OCI-LY3 (cell line): ENCODE data around the gene MYLK.

ENCODE experiments used
- H2AFZ ChIP-seq: fragments of 200-600, 300-600 bp; shearing (Covaris generic); 2 replicates; pipeline ENCODE4 v1.6.0; 2014; ENCODE audit warnings: antibody characterized with exemption, low read depth, low read length
- H3K27ac ChIP-seq: fragments of 200-600, 300-600 bp; sonication (generic); 2 replicates; pipeline ENCODE4 v1.5.1; 2014; ENCODE audit warnings: mild to moderate bottlenecking, low read length, moderate library complexity, mixed read lengths
- H3K27me3 ChIP-seq: fragments of 200-600, 300-600 bp; sonication (generic); 2 replicates; pipeline ENCODE4 v1.6.1; 2014; ENCODE audit warnings: low read depth, low read length, mixed read lengths
- H3K36me3 ChIP-seq: fragments of 200-600, 300-600 bp; sonication (generic); replicated peaks from 2 replicates; pipeline ENCODE3; 2014; ENCODE audit warnings: low read depth, low read length, mixed read lengths
- H3K4me1 ChIP-seq: fragments of 300-600, 200-600 bp; sonication (generic); 2 replicates; pipeline ENCODE4 v1.6.1; 2014; ENCODE audit warnings: low read length, mixed read lengths
- H3K4me2 ChIP-seq: fragments of 200-600, 300-600 bp; sonication (generic); 2 replicates; pipeline ENCODE4 v1.6.1; 2014; ENCODE audit warnings: low read length, mixed read lengths
- H3K4me3 ChIP-seq: fragments of 300-600, 200-600 bp; sonication (generic); 2 replicates; pipeline ENCODE4 v1.5.1; 2014; ENCODE audit warnings: antibody characterized with exemption, mild to moderate bottlenecking, low read length, moderate library complexity
- H3K79me2 ChIP-seq: fragments of 300-600, 200-600 bp; shearing (Covaris generic); 2 replicates; pipeline ENCODE4 v1.6.1; 2014; ENCODE audit warnings: mild to moderate bottlenecking, low read length, mixed read lengths
- H3K9ac ChIP-seq: fragments of 300-600, 200-600 bp; shearing (Covaris generic); 2 replicates; pipeline ENCODE4 v1.6.0; 2014; ENCODE audit warnings: mild to moderate bottlenecking, low read length, moderate library complexity
- H3K9me3 ChIP-seq: fragments of 200-600, 300-600 bp; shearing (Covaris generic); 2 replicates; pipeline ENCODE4 v1.6.1; 2014; ENCODE audit warnings: low read length, mixed read lengths; ENCODE audit not compliant: insufficient read depth
- H4K20me1 ChIP-seq: fragments of 200-600, 300-600 bp; sonication (generic); 2 replicates; pipeline ENCODE4 v1.6.1; 2016; ENCODE audit warnings: low read length, mixed read lengths; ENCODE audit not compliant: insufficient read depth
- CTCF ChIP-seq: fragments of 200-600, 300-600 bp; sonication (generic); IDR thresholded peaks from 2 replicates; pipeline ENCODE4 v1.5.1; 2014; ENCODE audit warnings: antibody characterized with exemption, low read length, low read depth
- EZH2phosphoT487 ChIP-seq: fragments of 200-600 bp; shearing (Covaris generic); IDR thresholded peaks from 2 replicates; pipeline ENCODE4 v1.6.1; 2018; ENCODE audit warnings: antibody characterized with exemption, mixed run types, low read depth

The MYLK gene

GRCh38 chr3:123809597-123809996 is 74.5 kb downstream of the MYLK start:
- Histone ChIP-seq H3K79me2 (no peaks in the 10 kb centered on the region), H4K20me1 (no peaks in the 10 kb centered on the region), H3K9me3 (no peaks in the 10 kb centered on the region), H3K27me3 (no peaks in the 10 kb centered on the region), H3K4me2 (no peak overlapping the region), H3K4me3 (no peak overlapping the region), H3K4me1 (no peaks in the 10 kb centered on the region), H2AFZ (no peak overlapping the region), H3K27ac (no peak overlapping the region), H3K36me3 (no peaks in the 10 kb centered on the region), H3K9ac (no peak overlapping the region)
- TF ChIP-seq CTCF (no peak), EZH2phosphoT487 (no peak)

GRCh38 chr3:123808812-123809211 is 75.3 kb downstream of the MYLK start:
- H3K4me3 ChIP-seq, result no peak overlapping the region
- H4K20me1 ChIP-seq, result no peaks in the 10 kb centered on the region
- H3K4me1 ChIP-seq, result no peaks in the 10 kb centered on the region
- H3K9ac ChIP-seq, result no peak overlapping the region
- TF ChIP-seq CTCF, result no peak
- no peak for TF ChIP-seq EZH2phosphoT487
- no peak overlapping the region for H3K27ac ChIP-seq
- 0 out of 2 replicates have a peak, but pooled peaks cover 3% of the 10 kb centered on the region for H3K27me3 ChIP-seq
- no peak overlapping the region for H3K4me2 ChIP-seq
- no peak overlapping the region for H2AFZ ChIP-seq
- H3K79me2 ChIP-seq, result no peaks in the 10 kb centered on the region
- no peaks in the 10 kb centered on the region for H3K36me3 ChIP-seq
- no peaks in the 10 kb centered on the region for H3K9me3 ChIP-seq

- Histone ChIP-seq H3K4me1 (no peaks in the 10 kb centered on the region), H3K27ac (no peak overlapping the region), H3K79me2 (no peaks in the 10 kb centered on the region), H3K27me3 (0 out of 2 replicates have a peak, but pooled peaks cover 3% of the 10 kb centered on the region), H3K9ac (no peak overlapping the region), H3K4me3 (no peak overlapping the region), H2AFZ (no peak overlapping the region), H3K4me2 (no peak overlapping the region), H4K20me1 (no peaks in the 10 kb centered on the region), H3K36me3 (no peaks in the 10 kb centered on the region), H3K9me3 (no peaks in the 10 kb centered on the region)
- TF ChIP-seq EZH2phosphoT487, result no peak
- no peak for TF ChIP-seq CTCF
These were observed 76.3 kb downstream of the MYLK start for GRCh38 chr3:123807820-123808219.

GRCh38 chr3:123805504-123805903 is 78.6 kb downstream of the MYLK start:
- TF ChIP-seq CTCF, result no peak
- no peak for TF ChIP-seq EZH2phosphoT487
- Histone ChIP-seq H4K20me1 (no peaks in the 10 kb centered on the region), H3K27me3 (peaks cover 8% of the 10 kb centered on the region; the same call in 1 of the 2 replicates), H2AFZ (no peak overlapping the region), H3K27ac (no peak overlapping the region), H3K4me1 (no peaks in the 10 kb centered on the region), H3K36me3 (no peaks in the 10 kb centered on the region), H3K9ac (no peak overlapping the region), H3K4me2 (no peak overlapping the region), H3K9me3 (no peaks in the 10 kb centered on the region), H3K79me2 (no peaks in the 10 kb centered on the region), H3K4me3 (no peak overlapping the region)
